Vagina (tissue), 2 donors: ENCODE results near the gene AZI2. TPM values are rescaled to one million over a fixed set of nuclear protein-coding genes. Genes with fewer than 3 reads are reported as not detected.

Experiments used
- DNase-seq, 2 donors: peaks; one replicate each; pipeline ENCODE4 v3.0.0-alpha.2; 2017; ENCODE audit errors: extremely low spot score in 2 of 2
- H3K27ac ChIP-seq: fragments of 200-600 bp; sonication (generic); one replicate; pipeline ENCODE4 v1.5.1; 2019
- H3K27me3 ChIP-seq: fragments of 200-600 bp; sonication (generic); one replicate; pipeline ENCODE4 v1.5.1; 2019
- H3K36me3 ChIP-seq, 2 donors: fragments of 200-600 bp; sonication (generic); one replicate each; pipeline ENCODE4 v1.5.1; 2017 to 2019
- H3K4me1 ChIP-seq: fragments of 200-600 bp; sonication (generic); one replicate; pipeline ENCODE4 v1.5.1; 2019
- H3K4me3 ChIP-seq, 2 donors: fragments of 200-600 bp; sonication (generic); 1 replicate in 1 of 2; 2 replicates in 1 of 2; pipeline ENCODE4 v1.5.1; 2016 to 2019
- H3K9me3 ChIP-seq: fragments of 200-600 bp; sonication (generic); one replicate; pipeline ENCODE4 v1.5.1; 2019
- CTCF ChIP-seq, 3 experiments: fragments of 450-650 bp in 2 of 3; fragments of 200-600 bp in 1 of 3; sonication (generic) in 1 of 3; IDR thresholded peaks; one replicate each; pipeline ENCODE4 v1.5.1; 2017 to 2019; ENCODE audit warnings: antibody characterized with exemption in 3 of 3, mild to moderate bottlenecking in 2 of 3, moderate library complexity in 2 of 3
- POLR2A ChIP-seq, 2 donors: fragments of 450-650 bp; IDR thresholded peaks; one replicate each; pipeline ENCODE4 v1.6.1; 2017; ENCODE audit warnings: antibody characterized with exemption in 2 of 2, mild to moderate bottlenecking in 2 of 2, moderate library complexity in 2 of 2
- POLR2AphosphoS5 ChIP-seq, 2 donors: sonication (generic); formaldehyde crosslinking; IDR thresholded peaks; one replicate each; pipeline ENCODE4 v1.9.0; 2017; ENCODE audit warnings: antibody characterized with exemption in 2 of 2, mild to moderate bottlenecking in 2 of 2, low read depth in 1 of 2; ENCODE audit not compliant: insufficient read depth in 1 of 2
- intact Hi-C: fragments of 100-400 bp; cut with DNase I; formaldehyde crosslinking; loops from one replicate; pipeline ENCODE4 v1.15.1; 2023
- total RNA-seq: library from RNA; depleted of rRNA; stranded (reverse); fragments of >200 nt; gene quantifications from one replicate; pipeline ENCODE4 v1.2.3, GENCODE V29; 2016

The AZI2 gene
- total RNA-seq, 1 donor from 2014 or later: 78.1 TPM

DNA sequence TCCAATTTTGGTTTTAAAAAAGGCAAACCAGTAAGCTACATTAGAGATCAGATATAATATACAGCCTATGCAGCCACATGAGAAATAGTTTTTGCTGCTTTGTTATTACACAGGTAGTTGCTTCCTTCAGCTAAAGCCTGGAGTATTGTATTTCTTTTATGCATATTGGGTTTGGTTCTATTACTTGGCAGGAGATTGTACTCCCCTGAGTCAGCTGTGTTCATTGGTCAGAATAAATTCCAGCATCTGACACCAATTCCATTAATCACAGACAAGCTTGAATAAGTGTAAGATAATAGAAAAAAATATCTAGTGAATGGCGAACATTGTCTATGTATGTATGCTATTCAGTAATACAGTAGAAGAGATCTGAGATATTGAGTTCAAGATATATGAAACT is 26.2 kb downstream of the AZI2 start:
- intact Hi-C loops: no loop called here

DNA sequence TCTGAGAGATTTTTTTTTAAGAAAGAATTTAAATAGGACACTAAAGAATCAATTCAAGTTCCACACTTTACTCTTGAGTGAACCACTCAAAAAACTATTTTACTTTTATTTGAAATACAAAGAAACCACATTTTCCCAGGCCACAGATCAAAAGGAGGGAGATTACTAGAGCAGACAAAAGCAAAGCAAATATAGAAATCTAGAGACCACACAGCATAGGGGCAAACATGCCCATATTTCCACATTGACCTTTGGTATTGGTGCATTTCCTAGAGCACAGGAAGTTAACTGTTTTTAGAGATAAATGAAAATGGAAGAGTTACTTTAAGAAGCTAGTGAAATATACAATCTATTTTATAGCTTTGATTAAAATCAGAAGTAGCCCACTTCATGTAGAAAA is 27.6 kb downstream of the AZI2 start:
- H3K27ac ChIP-seq: no peak overlapping the region
- DNase-seq: no peak
- intact Hi-C loops: no loop called here
- no peak overlapping the region for H3K4me3 ChIP-seq
- no peak for TF ChIP-seq CTCF (IDR thresholded peaks at IDR 0.05)
- no peak for TF ChIP-seq POLR2A (IDR thresholded peaks at IDR 0.05)
- no peak for TF ChIP-seq POLR2AphosphoS5 (IDR thresholded peaks at IDR 0.05; ENCODE audit: insufficient read depth in 1 of 2, low read depth in 1 of 2)
- no peaks in the 10 kb centered on the region for H3K4me1 ChIP-seq
- H3K27me3 ChIP-seq: no peaks in the 10 kb centered on the region
- no peaks in the 10 kb centered on the region for H3K9me3 ChIP-seq
- H3K36me3 ChIP-seq: peaks cover 0 to 18% of the 10 kb centered on the region in 2 donors

More for the DNA sequence above, 26.2 kb downstream of the AZI2 start:
- no peaks in the 10 kb centered on the region for H3K27me3 ChIP-seq
- TF ChIP-seq POLR2A (IDR thresholded peaks at IDR 0.05): no peak
- no peak for TF ChIP-seq CTCF (IDR thresholded peaks at IDR 0.05)
- TF ChIP-seq POLR2AphosphoS5 (IDR thresholded peaks at IDR 0.05; ENCODE audit: insufficient read depth in 1 of 2, low read depth in 1 of 2): no peak
- no peak overlapping the region for H3K27ac ChIP-seq
- DNase-seq: no peak
- no peak overlapping the region for H3K4me3 ChIP-seq
- H3K4me1 ChIP-seq: no peaks in the 10 kb centered on the region
- peaks cover 0 to 25% of the 10 kb centered on the region in 2 donors for H3K36me3 ChIP-seq
- H3K9me3 ChIP-seq: no peaks in the 10 kb centered on the region

- no peak overlapping the region for H3K4me3 ChIP-seq
- intact Hi-C loops: no loop called here
- TF ChIP-seq CTCF (IDR thresholded peaks at IDR 0.05): peak in 1 of 3 experiments; percentile 21
- TF ChIP-seq POLR2AphosphoS5 (IDR thresholded peaks at IDR 0.05; ENCODE audit: insufficient read depth in 1 of 2, low read depth in 1 of 2): no peak
- H3K9me3 ChIP-seq: no peaks in the 10 kb centered on the region
- no peaks in the 10 kb centered on the region for H3K36me3 ChIP-seq
- no peaks in the 10 kb centered on the region for H3K4me1 ChIP-seq
- no peaks in the 10 kb centered on the region for H3K27me3 ChIP-seq
- no peak for DNase-seq
- H3K27ac ChIP-seq: no peak overlapping the region
Observed at GRCh38 chr3:28317438-28318022, 31.1 kb downstream of the AZI2 start.

DNA sequence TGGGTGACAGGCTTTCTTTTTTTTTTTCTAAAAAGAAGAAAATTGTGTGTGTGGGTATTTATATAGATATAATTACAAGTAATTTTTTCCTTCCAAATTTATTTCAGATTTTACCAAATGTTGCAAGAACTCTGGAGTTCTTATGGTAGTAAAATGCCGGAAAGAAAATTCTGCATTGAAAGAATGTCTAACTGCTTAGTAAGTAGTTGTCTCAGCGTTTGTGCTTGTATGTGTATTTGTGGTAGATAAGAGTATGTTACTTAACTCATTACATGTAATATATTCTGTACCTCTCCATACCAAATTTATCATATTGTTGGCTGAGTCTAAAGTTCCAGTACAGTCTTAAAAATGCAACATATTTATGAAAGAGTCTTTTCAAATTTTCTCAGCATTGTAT is 32.4 kb downstream of the AZI2 start:
- no peaks in the 10 kb centered on the region for H3K27me3 ChIP-seq
- intact Hi-C loops: no loop called here
- DNase-seq: no peak
- no peaks in the 10 kb centered on the region for H3K9me3 ChIP-seq
- H3K4me3 ChIP-seq: no peak overlapping the region
- no peaks in the 10 kb centered on the region for H3K36me3 ChIP-seq
- H3K4me1 ChIP-seq: no peaks in the 10 kb centered on the region
- no peak for TF ChIP-seq POLR2A (IDR thresholded peaks at IDR 0.05)
- no peak for TF ChIP-seq CTCF (IDR thresholded peaks at IDR 0.05)
- TF ChIP-seq POLR2AphosphoS5 (IDR thresholded peaks at IDR 0.05; ENCODE audit: insufficient read depth in 1 of 2, low read depth in 1 of 2): no peak
- no peak overlapping the region for H3K27ac ChIP-seq

DNA sequence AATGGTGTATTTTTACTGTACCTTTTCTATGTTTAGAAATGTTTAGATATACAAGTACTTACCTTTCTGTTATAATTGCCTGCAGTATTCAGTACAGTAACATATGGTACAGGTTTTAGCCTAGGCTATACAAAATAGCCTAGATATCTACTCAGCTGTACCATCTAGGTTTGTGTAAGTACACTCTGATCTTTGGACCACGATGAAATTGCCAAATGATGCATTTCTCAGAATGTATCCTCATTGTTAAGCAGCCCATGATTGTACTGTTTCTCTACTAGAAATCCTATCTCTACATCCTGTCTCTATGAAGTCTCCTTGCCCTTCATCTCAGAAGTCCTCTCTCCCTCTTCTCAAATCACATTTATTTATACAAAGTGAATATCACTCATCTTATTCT is 32.9 kb downstream of the AZI2 start:
- TF ChIP-seq POLR2AphosphoS5 (IDR thresholded peaks at IDR 0.05; ENCODE audit: insufficient read depth in 1 of 2, low read depth in 1 of 2): no peak
- TF ChIP-seq CTCF (IDR thresholded peaks at IDR 0.05): no peak
- TF ChIP-seq POLR2A (IDR thresholded peaks at IDR 0.05): no peak
- Histone ChIP-seq H3K4me1 (no peaks in the 10 kb centered on the region), H3K27me3 (no peaks in the 10 kb centered on the region), H3K27ac (no peak overlapping the region), H3K4me3 (no peak overlapping the region), H3K9me3 (no peaks in the 10 kb centered on the region), H3K36me3 (no peaks in the 10 kb centered on the region)
- intact Hi-C loops: no loop called here
- no peak for DNase-seq
